Stimulated activated CD4-positive, alpha-beta T cell treated with anti-CD3 and anti-CD28 coated beads, Interleukin-1b, Interleukin-23, amount 100 ng/mL, for 1 hour (primary cell): ENCODE results near the gene FOXN3.

Source experiments
- DNase-seq, 2 donors: peaks; one replicate each; pipeline ENCODE4 v3.0.0-alpha.2; 2020; ENCODE audit warnings: low read depth in 2 of 2

FOXN3 gene

DNA sequence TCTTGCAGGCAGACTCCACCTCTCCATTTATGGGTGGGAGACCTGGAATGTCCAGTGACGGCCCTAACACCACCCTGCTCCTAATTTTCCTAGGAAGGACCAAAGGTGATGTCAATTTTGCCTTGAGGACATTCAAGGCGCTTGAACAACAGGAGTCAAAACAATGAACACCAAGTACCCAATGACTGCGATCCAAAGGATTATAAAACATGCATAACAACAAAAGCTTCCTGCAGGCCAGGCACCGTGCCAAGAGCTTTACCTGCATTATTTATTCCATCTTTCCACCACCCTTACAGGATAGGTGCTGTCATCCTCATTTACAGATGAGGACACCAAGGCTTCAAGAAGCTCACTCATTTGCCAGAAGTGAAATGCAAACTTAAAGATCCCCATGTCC, 15.2 kb upstream of the FOXN3 start:
- no peak for DNase-seq

GRCh38 chr14:89430391-89431236, 13.6 kb upstream of the FOXN3 start:
- no peak for DNase-seq

GRCh38 chr14:89429199-89430181, 12.5 kb upstream of the FOXN3 start:
- DNase-seq = peak in 1 of 2 donors; percentile 18

DNA sequence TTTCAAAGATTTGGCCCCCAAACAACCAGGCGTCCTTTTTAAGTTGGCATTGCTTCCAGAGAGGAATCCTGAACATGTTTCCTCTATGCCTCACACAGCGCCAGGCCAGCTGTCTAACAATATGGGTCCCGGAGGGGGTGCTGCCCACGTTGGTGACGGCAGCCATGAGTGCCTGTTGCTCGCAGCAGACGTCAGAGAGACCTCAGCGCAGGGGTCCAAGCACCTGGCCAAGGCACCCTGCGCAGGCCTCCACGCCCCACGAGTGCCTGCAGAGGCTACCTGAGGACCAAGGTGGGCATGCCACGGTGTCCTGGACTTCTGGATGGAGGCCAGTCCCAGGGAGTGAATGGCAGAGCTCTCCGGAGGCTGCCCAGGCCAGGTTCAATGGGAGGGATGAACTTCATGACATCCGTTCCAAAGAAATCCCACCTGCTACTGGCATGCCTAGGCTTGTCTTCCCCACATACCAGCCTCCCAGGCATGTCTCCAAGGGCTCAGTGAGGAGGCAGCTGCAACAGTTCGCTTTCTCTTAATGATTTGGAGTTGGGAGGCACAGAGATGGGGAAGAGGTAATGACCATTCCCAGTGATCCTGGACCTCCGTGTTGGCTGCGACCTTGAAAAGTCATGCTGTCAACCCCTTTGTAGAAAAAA, 11.6 kb upstream of the FOXN3 start:
- no peak for DNase-seq

GRCh38 chr14:89428173-89428523, 11.1 kb upstream of the FOXN3 start:
- DNase-seq = no peak

DNA sequence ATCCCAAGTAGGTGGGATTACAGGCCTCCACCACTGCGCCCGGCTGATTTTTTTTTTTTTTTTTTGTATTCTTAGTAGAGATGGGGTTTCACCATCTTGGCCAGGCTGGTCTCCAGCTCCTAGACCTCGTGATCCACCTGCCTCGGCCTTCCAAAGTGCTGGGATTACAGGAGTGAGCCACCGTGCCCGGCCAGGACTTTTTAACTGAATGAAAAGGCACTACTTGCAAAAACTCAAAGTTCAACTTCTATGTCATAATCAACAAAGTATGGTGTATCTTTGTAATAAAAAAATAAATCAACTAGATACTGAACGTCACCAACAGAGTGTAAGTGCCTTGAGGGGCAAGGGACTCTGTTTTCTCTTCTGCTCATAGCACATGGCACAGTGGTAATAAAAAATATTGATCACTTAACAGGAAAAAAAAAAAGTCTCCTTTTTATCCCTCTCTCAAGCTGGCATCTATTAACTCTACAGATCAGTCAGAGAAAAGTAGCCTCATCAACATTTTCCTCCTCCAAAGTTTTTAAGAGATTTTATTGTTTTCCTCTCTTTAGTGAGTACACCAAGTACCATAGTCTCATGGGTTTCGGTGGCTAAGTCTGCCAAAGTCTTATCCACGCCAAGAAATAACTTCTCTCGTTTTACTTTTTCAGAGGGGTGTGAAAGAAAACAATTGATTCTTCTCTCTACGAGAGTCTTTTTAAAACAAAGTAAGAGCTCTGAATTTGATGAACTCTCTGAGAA, 10.6 kb upstream of the FOXN3 start:
- DNase-seq = no peak

GRCh38 chr14:89425931-89426330, 8.9 kb upstream of the FOXN3 start:
- no peak for DNase-seq

GRCh38 chr14:89424241-89424640, 7.2 kb upstream of the FOXN3 start:
- DNase-seq = no peak

DNA sequence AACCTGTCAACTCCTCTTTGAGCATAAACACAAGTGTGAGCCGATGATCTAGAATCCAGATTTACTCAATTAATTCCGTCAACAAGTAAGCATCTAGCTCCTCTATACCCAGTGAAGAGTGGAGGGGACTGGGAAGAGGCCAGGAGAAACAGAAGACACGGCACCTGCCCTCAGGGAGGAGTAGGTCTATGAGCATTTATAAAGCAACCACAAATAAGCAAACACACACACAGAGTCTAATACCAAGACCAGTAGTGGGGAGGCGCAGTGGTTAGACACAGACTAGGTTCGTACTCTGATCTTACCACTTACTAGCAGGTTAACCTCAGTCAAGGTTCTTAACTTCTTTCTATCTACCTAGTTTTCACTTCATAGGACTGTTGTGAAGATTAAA, 5.9 kb upstream of the FOXN3 start:
- no peak for DNase-seq

DNA sequence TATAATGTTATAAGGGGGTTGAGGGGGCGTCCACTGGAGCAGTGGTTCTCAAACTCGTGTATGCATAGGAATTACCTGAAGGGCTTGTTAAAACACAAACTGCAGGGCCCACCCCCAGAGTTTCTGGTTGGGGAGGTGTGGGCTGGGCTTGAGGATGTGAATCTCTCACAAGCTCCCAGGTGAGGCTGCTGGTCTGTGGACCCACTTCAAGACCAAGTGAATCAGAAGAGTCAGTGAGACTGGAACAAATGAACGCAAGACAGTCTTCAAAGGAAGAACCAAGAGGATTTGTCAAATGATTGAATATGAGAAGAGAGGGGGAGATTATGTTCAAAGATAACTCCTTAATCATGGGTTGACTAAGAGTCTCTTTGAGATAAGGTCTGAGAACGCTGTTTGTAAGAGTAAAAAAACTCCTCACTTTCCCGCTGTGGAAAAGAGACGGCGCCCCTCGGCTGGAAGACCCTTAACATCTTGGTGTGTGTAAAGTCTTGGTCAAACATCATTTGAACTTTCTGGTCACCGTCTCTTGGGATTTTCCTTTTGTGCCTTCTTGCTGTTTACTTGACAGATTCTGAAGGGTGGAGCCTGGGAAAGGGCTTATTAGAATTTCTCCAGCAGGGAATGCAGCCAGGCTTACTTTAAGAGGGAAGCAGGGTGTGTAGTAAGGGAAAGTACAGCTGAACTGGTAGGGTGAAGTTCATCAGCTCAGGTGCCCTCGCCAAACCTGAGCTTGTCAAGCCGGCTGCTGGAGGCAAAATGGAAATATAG, 5.3 kb upstream of the FOXN3 start:
- peak in 1 of 2 donors; percentile 32 for DNase-seq

GRCh38 chr14:89420502-89420901, 3.5 kb upstream of the FOXN3 start:
- DNase-seq = no peak

GRCh38 chr14:89419973-89420482, 3.0 kb upstream of the FOXN3 start:
- DNase-seq = no peak

DNA sequence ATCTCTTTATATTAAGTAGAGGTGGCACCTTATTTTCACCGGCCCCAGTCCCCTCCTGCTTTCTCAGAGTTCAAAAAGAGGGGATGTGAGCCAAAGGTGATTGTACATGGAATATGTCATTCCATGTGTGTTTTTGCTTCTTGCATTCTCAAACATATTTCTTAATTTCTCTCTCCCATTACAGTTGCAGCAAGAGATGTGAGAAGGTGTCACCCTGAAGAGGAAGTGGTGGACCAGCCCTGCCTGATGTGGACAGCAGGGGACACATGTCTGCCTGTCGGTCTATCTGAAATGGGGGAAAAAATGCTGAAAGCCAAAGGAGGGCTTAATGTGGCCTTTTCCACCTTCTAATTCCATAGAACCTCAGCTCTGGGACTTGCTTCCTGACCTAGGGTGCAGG, 1.9 kb upstream of the FOXN3 start:
- no peak for DNase-seq

GRCh38 chr14:89418452-89418851, 1.4 kb upstream of the FOXN3 start:
- no peak for DNase-seq

DNA sequence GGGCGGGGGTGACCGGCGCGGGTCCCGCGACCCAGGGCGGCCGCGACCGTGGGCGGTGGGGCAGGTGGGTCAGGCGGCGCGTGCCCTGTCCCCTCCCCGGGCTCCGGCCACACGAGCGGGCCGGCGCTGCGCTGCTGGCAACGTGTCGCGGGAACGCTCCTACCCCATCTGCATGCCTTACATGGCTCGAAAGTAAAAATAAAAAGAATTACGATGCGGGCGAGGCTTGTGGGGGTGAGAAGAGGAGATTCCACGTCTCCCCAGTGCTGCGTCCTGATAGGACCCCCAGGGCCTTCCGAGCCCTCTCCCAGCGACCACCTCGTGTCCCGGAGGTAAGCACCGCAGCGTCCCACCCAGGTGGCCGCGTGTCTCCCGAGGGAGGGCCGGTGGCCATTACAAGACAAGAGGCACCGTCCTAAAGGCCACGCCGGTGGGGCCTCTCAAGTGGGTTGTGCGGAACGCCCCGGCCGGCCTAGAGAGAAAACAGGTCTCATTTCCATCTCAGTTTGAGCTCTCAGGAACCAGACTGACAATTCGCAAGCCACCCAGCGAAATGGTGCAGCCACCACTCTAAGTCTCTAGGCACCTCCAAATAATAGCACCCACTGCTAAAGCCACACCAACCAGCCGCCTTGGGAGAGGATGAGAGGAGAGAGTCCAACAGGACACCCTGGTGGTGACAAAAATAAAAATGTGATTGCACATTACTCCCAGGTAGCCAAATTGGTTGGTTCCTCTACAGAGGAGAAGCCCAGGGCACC, 612 bp upstream of the FOXN3 start:
- DNase-seq = peak; percentile 23 to 32

DNA sequence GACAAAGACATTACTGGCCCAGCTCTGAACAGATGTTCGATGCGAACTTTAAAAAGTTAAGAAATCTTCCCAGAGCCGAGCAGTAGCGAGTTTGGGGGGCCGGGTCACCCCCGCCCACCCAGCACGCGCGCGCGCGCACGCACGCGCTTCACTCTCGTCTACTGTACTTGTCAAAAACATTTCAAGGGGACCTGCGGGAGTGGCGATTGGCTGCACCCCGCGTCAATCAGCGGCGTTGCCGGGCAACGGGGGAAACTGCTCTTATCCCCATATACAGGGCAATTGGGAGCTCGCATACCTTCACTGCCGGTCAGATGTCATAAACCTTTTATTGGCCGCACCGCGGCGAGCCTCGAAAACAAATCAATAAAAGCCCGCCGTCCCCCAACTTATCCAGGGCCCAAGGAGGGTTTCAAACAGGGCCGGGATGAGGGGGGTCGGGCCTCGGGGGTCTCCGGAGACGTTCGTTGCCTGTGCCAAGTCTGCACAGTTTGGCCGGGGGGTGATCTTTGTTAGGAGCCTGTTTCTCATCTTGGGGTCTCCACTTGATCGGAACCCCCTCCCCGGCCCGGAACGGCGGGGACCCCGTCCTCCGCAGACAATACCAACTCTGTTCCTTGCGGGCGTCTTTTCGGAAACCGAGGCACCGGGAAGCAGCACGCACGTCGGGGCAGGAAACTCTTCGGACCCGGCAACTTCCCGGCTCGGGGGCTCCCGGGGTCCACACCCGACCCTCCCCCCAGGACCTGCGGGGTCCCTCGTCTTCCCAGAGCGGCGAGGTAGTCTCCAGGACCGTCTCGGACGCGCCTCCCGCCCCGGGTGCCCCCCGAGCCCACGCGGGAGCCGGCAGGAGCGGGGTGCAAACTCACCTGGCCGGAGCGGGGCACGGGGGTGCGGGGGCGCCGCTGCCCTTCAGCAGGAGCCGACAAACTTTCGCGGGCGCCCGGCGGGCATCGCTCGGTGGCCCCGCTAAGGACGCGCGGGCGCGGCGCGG, 734 bp downstream of the FOXN3 start:
- peak; percentile 98 to 99 for DNase-seq

- DNase-seq = no peak
Measured at GRCh38 chr14:89415159-89415558, 1.9 kb downstream of the FOXN3 start.

GRCh38 chr14:89411976-89412375, 5.1 kb downstream of the FOXN3 start:
- no peak for DNase-seq

GRCh38 chr14:89409961-89410360, 7.1 kb downstream of the FOXN3 start:
- DNase-seq = no peak
